ENCODE results near the gene GINM1.

GINM1 gene

GRCh38 chr6:149600508-149600907 lies 34.3 kb downstream of the GINM1 start:
- no peak for DNase-seq

DNA sequence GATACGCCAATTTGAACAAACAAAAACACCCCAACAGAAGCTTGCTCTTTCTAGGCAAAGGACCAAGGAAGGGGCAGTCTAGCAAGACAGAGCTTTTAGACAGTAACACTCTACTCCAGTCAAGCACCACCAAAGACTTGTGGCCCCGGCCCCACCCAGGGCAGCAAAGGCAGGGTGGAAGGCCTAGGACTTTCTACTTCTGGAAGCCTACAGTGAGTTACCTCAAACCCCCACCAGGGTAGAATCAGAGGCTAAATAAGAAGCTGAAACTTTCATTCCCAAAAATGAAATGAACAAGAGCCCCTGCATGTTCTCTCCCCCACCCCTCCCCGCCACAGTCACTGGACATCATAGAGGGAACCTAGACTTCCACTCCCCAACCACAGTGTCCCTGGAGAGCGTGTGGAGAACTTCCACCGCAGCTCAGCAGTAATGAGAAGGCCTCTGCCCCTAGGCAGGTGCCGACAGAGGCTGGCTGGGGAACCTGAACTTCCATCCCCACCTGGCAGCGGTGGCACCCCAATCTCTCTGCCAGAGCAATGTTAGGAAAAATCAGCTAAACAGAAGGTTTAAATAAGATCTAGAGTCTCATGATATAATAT lies 42.3 kb downstream of the GINM1 start:
- DNase-seq = no peak

GRCh38 chr6:149614337-149614736 lies 48.2 kb downstream of the GINM1 start:
- no peak for DNase-seq

DNA sequence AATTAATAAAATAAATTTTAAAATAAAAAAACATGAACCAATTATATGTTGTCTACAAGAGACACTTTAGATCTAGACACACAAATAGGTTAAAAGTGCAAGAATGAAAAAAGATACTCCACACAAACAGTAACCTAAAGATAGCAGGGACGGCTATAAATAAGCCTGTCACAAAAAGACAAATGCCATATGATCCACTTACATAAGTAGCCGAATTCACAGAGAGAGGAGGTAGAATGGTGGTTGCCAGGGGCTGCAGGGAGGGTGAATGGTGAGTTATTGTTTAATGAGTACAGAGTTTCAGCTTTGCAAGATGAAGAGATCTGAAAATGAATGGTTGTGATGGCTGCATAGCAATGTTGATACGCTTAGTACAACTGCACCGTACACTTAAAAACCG lies 49.6 kb downstream of the GINM1 start:
- DNase-seq = no peak

DNA sequence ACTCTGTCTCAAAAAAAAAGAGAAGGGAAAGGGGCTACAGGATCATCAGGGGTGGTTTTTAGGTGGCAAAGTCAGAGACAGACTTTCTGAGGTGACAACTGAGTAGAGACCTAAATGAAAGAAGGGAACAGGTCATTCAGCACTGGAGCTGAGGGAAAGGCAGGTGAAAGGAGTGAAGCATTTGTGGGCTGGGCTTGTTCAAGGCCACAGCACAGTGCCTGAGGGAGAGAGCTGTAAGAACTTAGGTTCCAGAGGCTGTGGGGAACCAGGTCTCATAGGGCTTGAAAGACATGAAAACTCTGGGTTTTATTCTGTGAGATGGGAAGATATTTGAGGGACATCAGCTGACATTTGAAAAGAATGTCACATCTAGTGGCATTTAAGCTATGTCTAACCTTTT lies 61.5 kb downstream of the GINM1 start:
- no peak for DNase-seq

GRCh38 chr6:149628875-149629510 lies 62.8 kb downstream of the GINM1 start:
- no peak for DNase-seq

- no peak for DNase-seq
These were observed 68.1 kb downstream of the GINM1 start for GRCh38 chr6:149634315-149634714.

DNA sequence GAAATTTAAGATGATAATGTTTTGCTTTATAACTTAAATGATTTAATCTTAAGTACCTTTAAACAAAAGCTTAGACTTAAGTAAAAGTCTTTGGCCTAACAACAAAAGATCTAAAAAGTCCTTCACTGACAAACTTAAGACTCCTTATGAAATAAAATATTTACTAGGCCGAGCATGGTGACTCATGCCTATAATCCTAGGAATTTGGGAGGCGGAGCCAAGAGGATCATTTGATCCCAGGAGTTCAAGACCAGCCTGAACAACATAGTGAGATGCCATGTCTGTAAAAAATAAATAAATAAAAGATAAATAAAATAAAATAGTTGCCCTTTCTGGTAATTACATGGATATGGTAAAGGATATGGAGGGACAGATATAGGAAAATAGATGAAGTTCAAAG lies 69.9 kb downstream of the GINM1 start:
- DNase-seq = no peak
